NCI-H510A treated with DMSO at 0.1 percent for 48 hours (cell line): ENCODE results near the gene OR13J1.

Experiments used
- DNase-seq: peaks from one replicate; lab custom pipeline; 2025; lab: John Stamatoyannopoulos, UW

The OR13J1 gene

DNA sequence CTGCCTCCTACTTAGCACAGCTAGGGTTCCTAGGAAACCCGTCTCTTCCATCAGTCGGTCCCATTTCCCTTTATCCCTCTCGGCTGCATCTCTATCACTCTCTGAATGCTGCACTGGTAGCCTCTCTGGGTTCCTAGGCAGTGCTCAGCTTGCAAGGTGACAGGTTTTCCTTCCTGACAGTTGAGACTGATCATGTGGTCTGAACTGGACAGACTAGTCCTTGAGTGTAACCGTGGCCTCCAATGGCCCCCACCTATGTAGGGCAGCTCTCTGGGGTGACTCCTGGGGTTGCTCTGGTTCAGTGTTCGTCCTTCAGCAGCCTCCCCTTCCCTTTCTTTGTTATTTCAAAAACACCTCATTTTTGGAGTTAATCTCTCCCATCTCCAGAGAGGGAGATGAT, 37.4 kb downstream of the OR13J1 start:
- no peak for DNase-seq

DNA sequence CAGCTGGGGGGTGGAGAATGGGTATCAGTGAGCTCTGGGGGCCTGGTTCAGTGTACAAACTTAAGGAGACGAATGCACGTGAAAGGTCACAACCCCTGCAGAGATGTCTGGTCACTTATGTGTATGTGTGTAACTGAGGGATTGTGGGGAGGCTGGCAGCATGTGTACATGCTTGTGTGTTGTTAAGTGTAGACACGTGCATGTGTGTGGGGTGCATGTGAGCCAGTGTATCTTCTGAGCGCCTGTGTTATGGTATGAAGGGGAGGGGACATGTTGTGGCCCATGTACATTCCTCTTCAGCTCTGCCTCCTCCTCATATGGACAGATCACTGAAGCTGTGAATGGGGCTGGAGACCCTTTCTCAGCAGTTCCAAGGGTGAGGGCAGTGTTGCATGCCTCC, 39.2 kb downstream of the OR13J1 start:
- DNase-seq = no peak

DNA sequence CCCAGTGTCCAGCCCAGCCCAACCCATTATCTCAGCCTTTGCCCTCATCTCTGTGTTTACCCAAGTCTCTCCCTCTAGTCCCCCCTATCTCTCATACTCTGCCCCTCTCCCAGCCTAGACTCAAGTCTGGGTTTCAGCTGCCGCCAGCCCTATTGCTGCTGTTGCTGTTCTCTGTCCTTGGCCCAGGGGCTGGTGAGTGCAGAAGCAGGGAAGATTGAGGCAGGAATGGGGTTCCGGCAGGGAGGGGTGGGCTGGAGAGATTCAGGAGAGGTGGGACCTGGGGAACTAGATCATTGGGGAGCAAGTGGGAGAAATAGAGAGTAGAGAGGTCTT, 40.5 kb downstream of the OR13J1 start:
- DNase-seq = no peak

DNA sequence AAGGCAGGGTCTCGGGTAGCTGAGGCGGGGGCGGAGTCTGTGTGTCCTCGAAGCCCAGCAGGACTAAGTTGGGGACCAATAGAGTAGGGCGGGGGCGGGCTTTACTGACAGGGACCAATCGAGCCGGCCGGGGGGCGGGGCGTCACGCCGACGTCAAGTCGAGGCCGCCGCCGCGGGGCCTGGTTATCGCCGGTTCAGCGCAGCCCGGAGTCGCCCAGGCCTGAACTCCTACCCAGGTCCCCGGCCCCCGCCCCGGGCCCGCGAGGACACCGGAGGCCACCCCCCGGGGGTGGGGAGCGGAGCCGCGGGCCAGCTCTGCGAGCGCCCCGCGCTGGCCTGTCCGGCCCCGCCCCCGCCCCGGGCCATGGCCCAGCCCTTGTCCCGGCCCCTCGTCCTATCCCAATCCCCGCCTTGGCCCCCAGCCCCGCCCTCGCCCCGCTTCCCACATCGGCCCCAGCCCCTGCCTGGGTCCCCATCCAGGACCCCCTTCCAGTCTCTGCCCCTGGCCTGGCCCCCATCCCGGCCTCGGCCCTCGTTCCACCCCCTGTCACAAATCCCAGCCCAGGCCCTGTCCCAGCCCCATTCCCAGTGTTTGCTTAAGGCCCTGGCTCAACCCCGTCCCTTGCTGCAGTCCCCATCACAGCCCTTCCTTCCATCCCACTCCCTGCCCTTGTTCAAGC, 41.0 kb downstream of the OR13J1 start, which contains the start of gene TMEM8B:
Gene TMEM8B (plus strand): TSS at position 145 of the 680 bp plus-strand sequence. CDS start 220 bp downstream, at position 365.
- DNase-seq = peak; percentile 62

DNA sequence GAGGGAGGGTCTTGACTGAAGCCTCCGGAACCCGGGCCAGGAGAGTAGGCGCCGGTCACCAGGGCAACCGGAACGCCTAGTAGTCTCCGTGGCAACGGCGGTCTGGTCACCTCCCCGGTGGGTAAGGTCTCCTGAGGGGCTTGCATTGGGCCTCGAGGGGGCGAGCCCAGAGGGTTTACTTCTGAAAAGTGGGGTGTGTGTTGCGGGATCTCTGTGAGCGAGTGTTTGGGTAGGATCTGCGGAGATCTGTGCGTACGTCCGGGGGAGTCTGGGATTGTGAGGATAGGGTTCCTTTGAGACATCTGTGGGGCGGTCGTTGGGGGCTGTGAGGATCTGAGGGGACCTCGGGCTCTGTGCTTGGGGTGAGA, 41.5 kb downstream of the OR13J1 start, which contains the start of gene FAM221B:
Gene FAM221B (minus strand): TSS at position 17 of the 368 bp plus-strand sequence. CDS start 2,571 bp downstream, outside the sequence.
- no peak for DNase-seq

DNA sequence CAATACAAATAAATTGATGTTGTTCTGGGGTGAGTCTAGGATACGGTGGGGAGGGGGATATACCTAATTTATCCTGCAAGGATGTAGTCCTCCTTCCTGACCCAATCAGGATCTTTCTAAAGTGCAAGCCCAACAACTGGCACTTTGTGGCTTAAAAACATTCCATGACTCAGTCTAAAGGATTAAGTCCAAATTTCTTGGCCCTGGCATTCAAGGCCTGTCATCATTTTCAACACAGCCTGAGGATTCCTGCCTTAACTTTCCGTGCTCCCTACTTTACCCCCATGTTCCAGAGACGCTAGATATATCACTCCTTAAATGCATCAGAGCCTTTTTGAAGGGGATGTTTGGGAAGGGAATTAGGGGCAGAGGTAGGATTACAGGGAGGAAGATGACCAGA, 42.7 kb downstream of the OR13J1 start:
- no peak for DNase-seq

DNA sequence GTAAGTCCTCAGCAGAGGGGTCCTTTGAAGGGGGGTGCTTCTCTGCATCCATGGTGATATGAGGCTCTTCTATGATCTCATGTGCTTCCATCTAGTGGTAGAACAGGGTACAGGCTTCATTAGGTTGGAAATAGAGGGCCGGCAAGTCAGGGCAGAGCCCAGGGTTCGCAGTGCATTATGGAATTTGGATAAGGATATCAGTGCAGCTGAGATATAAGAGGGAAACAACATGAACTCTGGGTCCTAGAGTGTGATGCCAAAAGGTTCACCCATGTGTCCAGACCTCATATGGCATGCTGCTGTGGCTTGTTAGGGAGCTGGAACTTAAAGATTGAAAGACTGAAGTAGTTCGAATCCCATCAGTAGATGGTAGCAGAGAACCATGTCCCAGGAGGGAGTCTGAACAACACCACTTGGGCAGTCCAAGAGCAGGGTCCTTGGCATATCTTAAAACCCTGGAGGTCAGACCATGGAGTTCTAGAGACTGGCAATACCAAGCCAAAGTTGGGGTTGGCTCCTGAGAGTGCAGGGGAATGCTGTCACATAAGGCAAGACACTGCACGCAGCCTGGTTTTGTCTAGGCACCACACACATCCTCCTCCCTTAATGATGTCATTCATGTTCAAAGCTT, 44.0 kb downstream of the OR13J1 start:
- DNase-seq = peak; percentile 39

DNA sequence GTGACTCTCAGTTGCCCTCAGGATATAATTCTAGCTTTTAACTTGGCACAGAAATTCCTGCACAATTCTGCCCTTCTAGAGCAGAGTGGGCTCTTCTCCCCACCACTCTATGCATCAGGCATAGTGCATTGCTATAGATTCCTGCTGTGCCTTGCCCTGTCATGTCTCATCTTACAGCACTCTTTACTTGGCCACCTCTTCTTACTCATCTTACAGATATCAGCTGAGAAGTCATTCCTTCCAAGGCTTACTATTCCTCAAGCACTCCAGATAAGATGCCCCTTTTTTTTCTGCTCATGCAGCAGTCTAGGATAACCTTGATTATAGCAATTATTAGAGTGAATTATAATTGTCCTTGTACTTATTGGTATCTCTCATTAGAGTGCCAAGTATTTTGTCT, 47.3 kb downstream of the OR13J1 start:
- no peak for DNase-seq

DNA sequence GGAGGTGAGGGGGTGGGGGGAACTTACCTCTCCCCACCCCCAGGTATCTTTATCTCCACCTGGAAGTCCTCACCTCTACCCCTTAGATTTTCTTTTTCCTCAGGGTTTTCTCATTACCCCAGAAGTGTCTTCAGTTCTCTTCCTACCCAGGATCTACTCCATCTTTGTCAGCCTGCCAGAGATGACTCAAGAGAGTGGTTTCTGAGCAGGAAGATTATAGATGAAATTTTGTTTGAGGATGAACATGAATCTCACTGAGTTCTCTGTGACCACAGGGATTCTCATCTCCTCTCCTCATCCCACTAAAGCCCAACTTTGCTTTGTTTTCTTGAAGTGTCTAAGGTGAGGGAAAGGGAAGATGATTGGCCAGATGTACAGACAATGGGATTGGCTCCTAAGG, 50.1 kb downstream of the OR13J1 start:
- no peak for DNase-seq
